Endometrium (tissue), 2 donors: ENCODE data around the gene CEMIP2.
"Not testable (repeated sequence)": the region's sequence is repeated elsewhere in the genome, so short reads cannot be mapped to it uniquely, and the experiment has no call there.

ENCODE experiments used
- FAIRE-seq: peaks from 2 replicates; lab custom pipeline; 2012; peaks lifted over from hg19 to GRCh38; lab: Jason Lieb, UNC
- donor health status: control.
- donor health status: control.

Gene CEMIP2, protein sequence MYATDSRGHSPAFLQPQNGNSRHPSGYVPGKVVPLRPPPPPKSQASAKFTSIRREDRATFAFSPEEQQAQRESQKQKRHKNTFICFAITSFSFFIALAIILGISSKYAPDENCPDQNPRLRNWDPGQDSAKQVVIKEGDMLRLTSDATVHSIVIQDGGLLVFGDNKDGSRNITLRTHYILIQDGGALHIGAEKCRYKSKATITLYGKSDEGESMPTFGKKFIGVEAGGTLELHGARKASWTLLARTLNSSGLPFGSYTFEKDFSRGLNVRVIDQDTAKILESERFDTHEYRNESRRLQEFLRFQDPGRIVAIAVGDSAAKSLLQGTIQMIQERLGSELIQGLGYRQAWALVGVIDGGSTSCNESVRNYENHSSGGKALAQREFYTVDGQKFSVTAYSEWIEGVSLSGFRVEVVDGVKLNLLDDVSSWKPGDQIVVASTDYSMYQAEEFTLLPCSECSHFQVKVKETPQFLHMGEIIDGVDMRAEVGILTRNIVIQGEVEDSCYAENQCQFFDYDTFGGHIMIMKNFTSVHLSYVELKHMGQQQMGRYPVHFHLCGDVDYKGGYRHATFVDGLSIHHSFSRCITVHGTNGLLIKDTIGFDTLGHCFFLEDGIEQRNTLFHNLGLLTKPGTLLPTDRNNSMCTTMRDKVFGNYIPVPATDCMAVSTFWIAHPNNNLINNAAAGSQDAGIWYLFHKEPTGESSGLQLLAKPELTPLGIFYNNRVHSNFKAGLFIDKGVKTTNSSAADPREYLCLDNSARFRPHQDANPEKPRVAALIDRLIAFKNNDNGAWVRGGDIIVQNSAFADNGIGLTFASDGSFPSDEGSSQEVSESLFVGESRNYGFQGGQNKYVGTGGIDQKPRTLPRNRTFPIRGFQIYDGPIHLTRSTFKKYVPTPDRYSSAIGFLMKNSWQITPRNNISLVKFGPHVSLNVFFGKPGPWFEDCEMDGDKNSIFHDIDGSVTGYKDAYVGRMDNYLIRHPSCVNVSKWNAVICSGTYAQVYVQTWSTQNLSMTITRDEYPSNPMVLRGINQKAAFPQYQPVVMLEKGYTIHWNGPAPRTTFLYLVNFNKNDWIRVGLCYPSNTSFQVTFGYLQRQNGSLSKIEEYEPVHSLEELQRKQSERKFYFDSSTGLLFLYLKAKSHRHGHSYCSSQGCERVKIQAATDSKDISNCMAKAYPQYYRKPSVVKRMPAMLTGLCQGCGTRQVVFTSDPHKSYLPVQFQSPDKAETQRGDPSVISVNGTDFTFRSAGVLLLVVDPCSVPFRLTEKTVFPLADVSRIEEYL (N-terminal part only)

GRCh38 chr9:71768388-71769174 is at the start of gene CEMIP2:
Gene CEMIP2 (minus strand): TSS chr9:71768513. CDS start chr9:71750373, 18,140 bp downstream.
- FAIRE-seq: no peak

- no peak for FAIRE-seq
Observed at GRCh38 chr9:71816916-71817451, 48.7 kb upstream of the CEMIP2 start.

- no peak for FAIRE-seq
Observed at GRCh38 chr9:71814815-71815214, 46.5 kb upstream of the CEMIP2 start.

DNA sequence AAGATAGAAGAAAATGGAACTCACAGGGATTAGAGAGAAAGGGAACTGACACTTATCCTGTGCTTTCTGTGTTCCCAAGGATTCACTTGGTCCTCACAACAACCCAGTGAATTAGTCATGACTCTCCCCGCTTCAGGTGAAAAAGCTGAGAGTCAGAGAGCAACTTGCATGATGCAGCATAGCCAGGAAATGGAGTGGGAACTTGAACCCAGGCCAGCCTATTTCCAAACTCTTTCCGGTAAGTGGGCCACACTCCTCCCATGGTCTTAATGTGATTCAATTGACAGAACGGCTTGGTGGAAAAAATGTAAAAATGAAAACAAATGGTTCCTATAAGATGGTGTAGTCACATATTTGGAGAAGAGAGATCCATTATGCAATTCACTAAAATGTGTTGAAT is 45.9 kb upstream of the CEMIP2 start:
- FAIRE-seq: no peak

DNA sequence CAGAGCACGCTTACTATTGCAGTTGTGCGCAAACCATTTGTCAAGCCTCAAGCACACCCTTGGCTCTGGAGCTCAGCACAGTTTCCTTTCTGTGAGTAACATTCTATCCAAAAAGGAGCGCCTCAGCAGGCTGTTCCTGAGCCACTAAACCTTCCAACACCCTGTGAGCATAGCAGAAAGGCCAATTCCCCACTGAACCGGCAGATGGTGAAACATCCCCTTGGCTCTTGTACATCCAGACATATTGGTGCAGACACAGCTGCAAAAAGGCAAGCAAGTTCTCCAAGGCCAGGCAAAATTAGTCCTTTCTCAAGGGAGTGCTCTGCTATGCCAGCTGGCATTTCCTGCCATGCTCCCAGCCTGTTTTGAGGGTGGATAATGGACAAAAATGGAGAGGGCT is 44.1 kb upstream of the CEMIP2 start:
- no peak for FAIRE-seq

- FAIRE-seq: no peak
Observed at GRCh38 chr9:71808068-71808467, 39.8 kb upstream of the CEMIP2 start.

DNA sequence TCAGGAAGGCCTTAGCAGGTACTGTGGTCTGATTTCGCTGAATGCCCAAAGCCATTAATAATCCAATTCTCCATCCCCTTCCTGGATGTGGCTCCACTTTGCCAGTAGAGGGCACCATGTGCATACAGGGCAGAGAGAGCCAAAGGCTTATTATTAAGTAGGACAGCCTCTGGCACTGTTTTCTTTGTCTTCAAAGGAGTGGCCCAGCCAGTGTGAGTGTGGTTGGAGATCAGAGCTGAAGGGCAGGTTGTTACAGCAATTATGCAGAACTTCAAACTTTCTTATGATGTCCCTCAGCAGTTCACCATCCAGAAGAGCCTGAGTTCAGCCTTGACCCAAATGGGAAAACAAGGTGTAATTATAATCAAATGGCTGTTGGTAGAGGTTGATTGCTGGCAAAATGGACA is 38.6 kb upstream of the CEMIP2 start:
- peak; percentile 41 for FAIRE-seq

DNA sequence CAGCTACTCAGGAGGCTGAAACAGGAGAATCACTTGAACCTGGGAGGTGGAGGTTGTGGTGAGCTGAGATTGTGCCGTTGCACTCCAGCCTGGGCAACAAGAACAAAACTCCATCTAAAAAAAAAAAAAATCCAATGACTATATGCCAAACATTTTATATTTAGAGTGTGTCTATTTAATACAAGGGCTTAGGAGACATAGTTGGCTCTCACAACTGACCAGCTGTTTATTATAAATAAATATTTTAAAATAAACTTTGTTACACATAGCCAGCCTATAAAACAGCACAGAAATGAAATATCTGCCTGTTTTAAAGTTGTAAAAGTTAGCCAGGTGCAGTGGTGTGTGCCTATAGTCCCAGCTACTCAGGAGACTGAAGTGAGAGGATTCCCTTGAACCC is 36.8 kb upstream of the CEMIP2 start:
- not testable (repeated sequence) for FAIRE-seq

DNA sequence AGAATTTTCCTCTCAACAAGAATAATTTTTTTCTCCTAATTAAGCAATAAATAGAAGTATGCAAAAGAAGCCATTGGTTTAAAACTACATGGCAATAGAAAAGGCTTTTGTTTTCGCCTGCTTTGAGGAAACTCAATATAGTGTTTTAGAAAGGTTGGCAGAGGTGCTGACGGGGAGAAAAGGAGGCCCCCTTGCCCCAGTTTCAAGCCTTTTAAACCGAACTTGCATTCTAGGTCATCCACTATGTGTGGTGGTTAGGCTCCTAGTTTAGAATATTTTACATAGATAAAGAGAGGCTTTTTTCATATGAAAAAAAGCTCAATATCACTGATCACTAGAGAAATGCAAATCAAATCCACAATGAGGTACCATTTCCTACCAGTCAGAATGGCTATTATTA is 33.5 kb upstream of the CEMIP2 start:
- no peak for FAIRE-seq

DNA sequence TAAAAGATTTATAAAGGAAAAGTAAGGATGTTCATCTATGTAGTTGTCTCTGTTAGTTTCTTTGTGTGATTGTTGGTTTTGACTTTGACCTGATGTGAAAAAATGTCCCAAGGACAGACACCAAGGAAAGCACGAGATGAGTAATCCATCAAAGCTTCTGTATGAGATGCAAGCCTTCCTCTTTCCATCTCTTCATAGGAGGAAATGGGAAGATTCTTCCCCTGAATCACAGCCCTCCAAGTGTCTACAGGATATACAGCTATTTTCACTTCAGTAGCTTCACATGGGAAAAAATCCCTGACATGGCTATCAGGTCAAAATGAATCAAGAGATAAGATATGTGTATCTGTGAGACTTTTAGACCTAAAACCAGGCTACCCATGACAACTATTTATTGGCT is 29.0 kb upstream of the CEMIP2 start:
- no peak for FAIRE-seq

GRCh38 chr9:71796100-71796767 is 27.9 kb upstream of the CEMIP2 start:
- FAIRE-seq: no peak

DNA sequence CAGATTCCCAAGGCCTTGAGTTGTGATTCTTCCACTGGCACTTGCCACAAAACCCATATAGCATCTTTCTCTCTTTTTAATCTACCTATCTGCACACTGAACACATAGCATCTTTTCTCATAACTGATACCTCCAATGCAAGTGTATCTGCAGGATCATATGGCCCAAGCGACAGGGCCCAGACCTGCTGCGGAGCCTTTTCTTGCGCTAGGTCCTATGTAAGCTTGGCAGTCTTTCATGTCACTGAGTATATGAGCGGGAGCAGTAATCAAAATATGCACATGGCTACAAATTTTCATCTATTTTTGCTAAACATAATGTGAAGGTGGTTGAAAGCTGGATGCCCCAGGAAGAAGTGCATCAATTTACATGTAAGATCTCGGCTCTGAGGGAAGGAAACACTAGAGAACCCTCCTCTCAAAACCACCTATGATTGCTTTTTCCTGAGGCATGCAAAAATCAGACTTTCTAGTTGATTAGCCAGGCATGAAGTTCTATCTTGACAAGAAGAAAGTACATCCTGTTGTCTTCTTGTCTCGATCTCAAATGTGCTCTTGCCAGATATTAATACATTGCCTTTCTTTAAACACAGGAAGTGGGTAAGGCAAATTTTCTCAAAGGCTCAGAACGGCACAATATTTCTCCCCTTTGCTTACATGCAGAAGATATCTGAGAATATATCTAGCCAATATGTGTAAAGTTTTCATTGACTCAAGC is 26.9 kb upstream of the CEMIP2 start:
- FAIRE-seq: no peak

DNA sequence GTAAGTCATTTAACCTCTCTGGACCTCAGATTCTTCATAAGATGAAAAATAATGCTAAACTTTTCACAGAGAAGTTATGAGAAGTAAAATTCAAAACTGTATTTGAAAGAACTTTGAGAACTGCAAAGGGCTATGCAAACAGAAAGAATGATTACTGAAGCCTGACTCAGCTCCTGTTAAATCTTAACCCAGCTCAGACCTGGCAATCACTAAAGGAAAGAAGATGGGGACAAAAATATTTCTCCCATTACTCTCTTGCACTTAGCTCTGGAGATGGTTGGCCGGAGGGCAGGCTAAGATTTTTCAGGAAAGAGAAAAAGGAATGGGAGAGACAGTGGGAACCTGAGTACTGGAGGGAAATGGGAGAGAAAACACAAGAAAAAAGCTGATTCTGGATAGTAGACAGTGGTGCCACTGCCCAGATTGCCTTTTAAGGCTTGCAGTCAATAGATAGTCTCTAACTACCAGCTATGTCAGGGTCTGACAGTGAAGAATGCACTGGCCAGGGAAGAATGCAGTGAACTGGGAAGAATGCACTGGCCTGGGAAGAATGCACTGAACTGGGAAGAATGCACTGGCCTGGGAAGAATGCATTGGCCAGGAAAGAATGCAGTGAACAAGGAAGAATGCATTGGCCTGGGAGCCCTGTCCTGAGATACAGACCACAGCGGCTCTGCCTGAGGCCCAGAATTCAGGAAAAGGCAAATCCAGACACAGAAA is 25.2 kb upstream of the CEMIP2 start:
- FAIRE-seq: no peak

DNA sequence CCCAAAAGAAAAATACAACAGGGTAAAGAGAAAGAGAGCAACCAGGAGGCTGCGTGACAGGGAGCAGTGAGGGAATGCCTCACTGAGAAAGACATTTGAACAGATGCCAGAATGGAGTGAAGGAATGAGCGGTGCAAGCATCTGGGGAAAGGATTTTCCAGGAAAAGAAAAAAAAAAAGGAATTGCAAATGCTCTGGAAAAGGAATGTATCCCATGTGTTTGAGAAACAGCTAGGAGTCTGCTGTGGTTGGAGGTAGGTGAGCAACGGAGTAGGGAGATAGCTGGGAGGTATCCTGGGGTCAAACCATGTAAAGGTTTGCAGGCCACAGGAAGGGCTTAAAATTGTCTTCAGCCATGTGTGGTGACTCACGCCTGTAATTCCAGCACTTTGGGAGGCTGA is 23.6 kb upstream of the CEMIP2 start:
- FAIRE-seq: no peak

DNA sequence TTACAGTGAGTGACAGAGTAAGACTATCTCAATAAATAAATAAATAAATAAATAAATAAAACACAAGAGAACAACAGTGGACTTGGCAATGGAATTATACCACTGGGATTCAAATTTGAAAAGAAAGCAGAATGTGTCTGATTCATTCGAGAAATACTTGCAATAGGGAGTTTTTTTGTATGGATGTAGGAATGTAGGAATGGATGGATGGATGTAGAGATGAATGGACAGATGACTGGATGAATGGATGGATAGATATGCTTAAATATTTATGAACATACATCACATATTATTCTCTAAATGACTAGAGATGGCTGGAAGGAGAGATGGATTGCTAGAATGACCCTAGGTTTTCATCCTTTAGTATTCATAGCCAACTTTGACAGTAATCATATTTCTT is 22.0 kb upstream of the CEMIP2 start:
- FAIRE-seq: no peak

GRCh38 chr9:71783120-71783523 is 14.8 kb upstream of the CEMIP2 start:
- no peak for FAIRE-seq

DNA sequence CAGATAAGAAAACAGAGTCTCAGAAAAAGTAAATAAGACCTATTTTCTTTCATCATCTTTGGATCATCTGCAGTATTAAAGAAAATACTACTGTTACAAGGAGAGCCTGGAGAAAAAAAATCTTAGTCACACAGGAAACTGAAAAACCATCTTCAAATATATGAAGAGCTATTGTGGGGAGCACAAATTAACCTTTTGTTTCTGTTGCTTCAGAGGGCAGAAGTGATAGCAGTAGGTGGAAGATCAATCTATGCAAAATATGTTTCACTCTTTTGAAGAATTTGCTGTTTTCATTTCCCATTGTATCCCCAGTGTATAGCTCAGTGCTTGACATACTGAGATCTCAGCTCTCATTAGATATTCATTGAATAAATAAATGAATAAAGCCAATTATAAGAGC is 13.1 kb upstream of the CEMIP2 start:
- no peak for FAIRE-seq

DNA sequence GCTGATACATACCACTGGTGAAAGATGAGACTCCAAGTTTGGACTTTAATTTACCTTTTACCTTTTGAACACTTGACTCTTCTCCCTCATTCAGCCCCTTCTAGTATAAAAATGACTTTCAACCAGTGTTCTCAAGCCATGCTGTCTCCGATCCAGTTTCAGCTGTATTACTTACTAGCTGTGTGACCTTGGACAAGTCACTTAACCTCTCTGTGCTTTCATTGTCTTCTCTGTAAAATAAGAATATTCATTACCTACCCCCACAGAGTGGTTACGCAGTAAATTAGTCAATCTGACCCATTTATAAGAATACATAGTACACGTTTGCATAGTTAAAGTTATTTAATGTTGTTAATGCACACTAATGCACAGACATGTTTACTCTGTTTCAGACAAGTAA is 12.6 kb upstream of the CEMIP2 start:
- no peak for FAIRE-seq

GRCh38 chr9:71778085-71778484 is 9.8 kb upstream of the CEMIP2 start:
- FAIRE-seq: no peak
